DMS79 treated with DMSO at 0.1 percent for 48 hours (cell line): ENCODE data around the gene GABARAPL1.
"Not testable (repeated sequence)": the region's sequence is repeated elsewhere in the genome, so short reads cannot be mapped to it uniquely, and the experiment has no call there.

Source experiments
- DNase-seq: peaks from one replicate; lab custom pipeline; 2025; lab: John Stamatoyannopoulos, UW

The GABARAPL1 gene

DNA sequence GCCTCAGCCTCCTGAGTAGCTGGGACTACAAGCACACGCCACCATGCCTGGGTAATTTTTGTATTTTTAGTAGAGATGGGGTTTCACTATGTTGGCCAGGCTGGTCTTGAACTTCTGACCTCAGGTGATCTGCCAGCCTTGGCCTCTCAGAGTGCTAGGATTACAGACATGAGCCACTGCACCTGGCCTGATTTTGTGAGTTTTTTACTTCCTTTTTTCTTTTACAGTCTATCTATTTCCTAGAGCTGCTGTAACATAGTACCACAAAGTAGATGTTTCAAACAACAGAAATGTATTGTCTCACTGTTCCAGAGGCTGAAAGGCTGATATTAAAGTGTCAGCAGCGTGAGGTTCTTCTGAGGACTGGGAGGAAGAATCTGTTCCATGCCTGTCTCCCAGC lies 8.2 kb upstream of the GABARAPL1 start:
- not testable (repeated sequence) for DNase-seq

- DNase-seq, result no peak
Measured at GRCh38 chr12:10205220-10205807, 7.4 kb upstream of the GABARAPL1 start.

- no peak for DNase-seq
Measured at GRCh38 chr12:10207136-10207535, 5.5 kb upstream of the GABARAPL1 start.

- no peak for DNase-seq
Measured at GRCh38 chr12:10210225-10210624, 2.5 kb upstream of the GABARAPL1 start.

DNA sequence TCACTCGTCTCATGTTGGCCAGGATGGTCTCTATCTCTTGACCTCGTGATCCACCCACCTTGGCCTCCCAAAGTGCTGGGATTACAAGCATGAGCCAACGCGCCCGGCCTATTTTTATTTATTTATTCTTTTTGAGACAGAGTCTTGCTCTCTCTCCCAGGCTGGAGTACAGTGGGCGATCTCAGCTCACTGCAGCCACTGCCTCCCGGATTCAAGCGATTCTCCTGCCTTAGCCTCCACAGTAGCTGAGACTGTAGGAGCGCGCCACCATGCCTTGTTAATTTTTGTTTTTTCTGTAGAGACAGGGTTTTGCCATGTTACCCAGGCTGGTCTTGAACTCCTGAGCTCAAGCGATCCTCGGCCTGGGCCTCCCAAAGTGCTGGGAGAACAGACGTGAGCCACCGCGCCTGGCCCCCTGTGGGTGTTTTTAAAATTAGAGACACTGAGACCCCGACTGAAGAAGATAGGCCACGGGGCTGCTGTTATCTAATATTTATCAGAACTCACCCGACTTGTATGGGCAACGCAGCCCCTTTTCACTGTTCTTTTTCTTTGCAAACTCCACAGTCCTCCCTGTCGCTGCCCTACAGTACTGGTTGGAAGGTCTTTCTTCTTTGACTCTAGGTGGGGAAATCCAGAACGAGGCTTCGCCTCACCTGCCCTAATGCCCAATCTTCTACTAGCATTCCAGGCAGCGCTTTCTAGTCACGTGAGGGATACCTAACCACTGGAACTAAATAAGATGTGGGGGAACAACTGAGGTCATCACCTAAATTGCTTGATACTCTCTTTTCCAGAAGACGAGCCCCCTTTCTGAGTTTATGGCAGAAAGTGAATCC lies 1.4 kb upstream of the GABARAPL1 start:
- no peak for DNase-seq

GRCh38 chr12:10211940-10212738 lies 538 bp upstream of the GABARAPL1 start:
- peak; percentile 72 for DNase-seq

DNA sequence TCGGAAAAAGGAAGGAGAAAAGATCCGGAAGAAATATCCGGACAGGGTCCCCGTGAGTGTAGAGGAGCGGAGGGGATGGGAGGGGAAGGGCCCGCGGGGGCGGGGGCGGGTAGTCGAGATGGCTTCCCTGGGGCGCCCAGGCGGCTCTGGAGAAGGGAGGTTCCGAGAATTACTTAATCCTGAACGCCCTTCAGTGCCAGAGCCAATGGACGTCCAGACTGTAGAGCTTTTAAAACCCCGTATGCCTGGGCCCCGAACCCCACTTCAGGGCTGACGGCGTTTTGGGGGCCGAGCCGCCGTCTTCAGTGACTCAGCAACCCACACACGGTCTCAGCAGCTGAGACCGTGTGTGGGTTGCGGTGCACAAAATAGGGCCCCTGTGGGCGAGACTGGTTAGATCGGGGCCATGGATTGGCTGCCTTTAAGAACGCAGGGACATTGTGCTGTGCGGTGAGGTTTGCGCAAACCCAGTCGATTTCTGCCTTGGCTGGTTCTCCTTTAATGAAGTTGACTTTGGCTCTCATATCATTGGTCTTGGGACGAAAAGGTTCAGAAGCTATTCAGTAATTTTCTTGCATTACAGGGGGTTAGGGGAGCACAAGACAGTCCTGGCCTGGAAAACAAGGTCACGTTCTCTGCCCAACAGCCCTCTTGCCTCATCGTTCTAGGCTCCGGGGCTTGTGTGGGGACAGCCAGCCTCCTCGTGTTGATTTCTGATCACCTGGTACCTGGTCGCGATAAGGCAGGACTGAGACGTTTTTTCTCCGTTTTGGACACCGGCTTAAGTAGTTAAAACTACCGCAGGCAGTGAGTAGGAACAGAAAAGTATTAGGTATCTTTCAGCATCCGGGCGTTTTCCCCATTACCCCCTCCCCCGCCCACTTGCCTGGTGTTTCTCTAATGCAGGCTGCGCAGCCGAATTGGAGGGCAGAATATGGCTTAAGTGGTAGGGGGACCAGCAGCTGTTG lies 775 bp downstream of the GABARAPL1 start:
- DNase-seq, result peak; percentile 37

GRCh38 chr12:10214136-10214894 lies 1.6 kb downstream of the GABARAPL1 start:
- no peak for DNase-seq

DNA sequence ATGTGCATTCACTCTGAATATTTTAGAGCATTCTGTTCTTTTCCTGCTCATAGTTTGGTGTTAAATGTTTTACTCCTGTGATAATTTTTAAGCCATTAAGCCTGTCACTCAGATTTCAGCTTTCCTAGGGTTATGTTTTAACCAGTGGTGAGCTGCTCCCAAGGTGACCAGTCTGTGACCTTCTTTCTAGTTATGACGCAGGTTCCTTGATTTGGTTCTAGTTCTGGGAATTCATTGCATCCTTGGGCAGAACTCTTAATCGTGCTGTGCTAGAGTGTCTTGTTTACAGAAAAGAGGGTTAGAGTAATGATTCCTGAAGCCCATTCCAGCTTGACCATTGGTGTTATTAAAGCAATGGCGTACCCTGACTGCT lies 2.2 kb downstream of the GABARAPL1 start:
- DNase-seq, result no peak

GRCh38 chr12:10215436-10215835 lies 2.8 kb downstream of the GABARAPL1 start:
- no peak for DNase-seq

DNA sequence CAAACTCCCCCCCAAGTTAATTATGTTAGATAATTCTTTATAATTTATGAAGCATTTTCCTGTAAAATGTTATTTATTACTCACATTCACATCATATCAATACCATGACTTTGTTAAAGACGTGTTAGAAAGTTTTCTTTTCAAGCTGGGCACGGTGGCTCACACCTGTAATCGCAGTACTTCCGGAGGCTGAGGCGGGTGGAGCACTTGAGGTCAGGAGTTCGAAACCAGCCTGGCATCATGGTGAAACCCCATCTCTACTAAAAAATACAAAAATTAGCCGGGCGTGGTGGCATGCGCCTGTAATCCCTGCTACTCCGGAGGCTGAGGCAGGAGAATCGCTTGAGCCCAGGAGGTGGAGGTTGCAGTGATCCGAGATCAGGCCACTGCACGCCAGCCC lies 3.3 kb downstream of the GABARAPL1 start:
- DNase-seq, result not testable (repeated sequence)

DNA sequence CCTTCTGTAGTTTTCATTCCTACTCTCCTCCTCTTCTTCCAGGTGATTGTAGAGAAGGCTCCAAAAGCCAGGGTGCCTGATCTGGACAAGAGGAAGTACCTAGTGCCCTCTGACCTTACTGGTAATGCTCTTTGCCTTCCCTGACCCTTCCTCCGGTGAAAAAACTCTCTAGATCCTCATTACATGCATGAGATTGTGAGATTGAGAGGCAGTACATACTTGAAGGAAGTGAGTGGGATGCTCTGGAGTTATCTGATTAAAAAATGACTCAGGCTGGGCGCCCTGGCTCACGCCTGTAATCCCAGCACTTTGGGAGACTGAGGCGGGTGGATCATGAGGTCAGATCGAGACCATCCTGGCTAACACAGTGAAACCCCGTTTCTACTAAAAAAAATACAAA lies 5.3 kb downstream of the GABARAPL1 start:
- no peak for DNase-seq

GRCh38 chr12:10220398-10221077 lies 7.9 kb downstream of the GABARAPL1 start:
- DNase-seq, result no peak

GRCh38 chr12:10221846-10222245 lies 9.2 kb downstream of the GABARAPL1 start:
- no peak for DNase-seq

DNA sequence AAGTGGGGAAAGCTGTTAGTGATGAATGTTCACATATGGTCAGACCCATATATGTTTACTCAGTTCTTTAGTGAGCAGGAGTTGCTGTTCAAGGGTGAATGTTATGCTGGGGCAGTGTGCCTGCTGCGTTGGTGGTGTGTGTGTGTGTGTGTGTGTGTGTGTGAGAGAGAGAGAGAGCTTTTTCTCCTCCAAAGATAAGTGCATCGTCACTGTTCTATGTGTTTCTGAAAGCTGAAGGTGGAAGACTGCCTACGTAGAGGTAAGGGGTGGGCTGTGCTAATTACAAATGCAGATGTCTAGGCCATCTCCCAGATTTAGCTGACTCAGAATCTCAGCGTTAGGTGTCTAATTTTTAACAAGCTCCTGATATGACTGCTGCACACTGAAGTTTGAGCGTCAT lies 10.5 kb downstream of the GABARAPL1 start:
- no peak for DNase-seq

DNA sequence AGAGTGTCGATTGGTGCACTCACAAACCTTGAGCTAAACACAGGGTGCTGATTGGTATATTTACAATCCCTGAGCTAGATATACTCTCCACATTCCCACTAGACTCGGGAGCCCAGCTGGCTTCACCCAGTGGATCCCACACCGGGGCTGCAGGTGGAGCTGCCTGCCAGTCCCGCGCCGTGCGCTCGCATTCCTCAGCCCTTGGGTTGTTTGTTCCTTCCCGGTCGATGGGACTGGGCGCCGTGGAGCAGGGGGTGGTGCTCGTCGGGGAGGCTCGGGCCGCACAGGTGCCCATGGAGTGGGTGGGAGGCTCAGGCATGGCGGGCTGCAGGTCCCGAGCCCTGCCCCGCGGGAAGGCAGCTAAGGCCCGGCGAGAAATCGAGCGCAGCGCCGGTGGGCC lies 12.7 kb downstream of the GABARAPL1 start:
- DNase-seq, result not testable (repeated sequence)

DNA sequence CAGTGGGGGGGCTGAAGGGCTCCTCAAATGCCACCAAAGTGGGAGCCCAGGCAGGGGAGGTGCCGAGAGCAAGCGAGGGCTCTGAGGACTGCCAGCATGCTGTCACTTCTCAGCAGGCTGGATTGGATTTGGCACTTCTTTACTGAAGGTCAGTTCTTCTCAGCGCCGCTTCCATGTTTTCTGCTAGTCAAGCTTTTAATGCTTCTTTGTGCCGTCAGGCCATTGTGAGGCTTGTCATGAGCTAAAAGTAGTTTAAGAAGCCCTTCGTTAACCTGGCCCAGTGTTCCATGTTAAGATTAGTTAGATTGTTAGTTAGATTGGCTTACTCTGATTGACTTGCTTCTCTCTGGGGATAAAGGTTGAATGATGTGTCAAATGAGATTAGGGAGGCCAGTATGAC lies 13.4 kb downstream of the GABARAPL1 start:
- DNase-seq, result no peak

GRCh38 chr12:10226731-10227130 lies 14.1 kb downstream of the GABARAPL1 start:
- no peak for DNase-seq

- DNase-seq, result no peak
Measured at GRCh38 chr12:10227648-10228047, 15.0 kb downstream of the GABARAPL1 start.

DNA sequence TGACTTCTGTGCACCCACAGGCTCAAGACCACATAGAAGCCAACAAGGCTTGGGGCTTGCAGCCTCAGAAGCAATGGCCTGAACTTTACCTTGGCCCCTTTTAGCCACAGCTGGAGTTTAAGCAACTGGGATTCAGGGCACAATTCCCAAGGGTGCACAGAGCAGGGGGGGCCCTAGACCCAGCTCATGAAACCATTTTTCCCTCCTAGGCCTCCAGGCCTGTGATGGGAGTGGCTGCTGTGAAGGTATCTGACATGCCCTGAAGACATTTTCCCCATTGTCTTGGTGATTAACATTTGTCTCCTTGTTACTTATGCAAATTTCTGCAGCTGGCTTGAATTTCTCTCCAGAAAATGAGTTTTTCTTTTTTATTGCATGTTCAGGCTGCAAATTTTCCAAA lies 21.9 kb downstream of the GABARAPL1 start:
- no peak for DNase-seq
